ENCODE results near the gene RMND5A.

The RMND5A gene

GRCh38 chr2:86788881-86789686 is 69.0 kb downstream of the RMND5A start:
- Mint-ChIP-seq H3K9me3 (no peaks in the 10 kb centered on the region), H3K27ac (peak overlapping the region; percentile 98), H3K27me3 (peaks cover 8% of the 10 kb centered on the region), H3K36me3 (ENCODE audit: low read depth) (peaks cover 44% of the 10 kb centered on the region), H3K4me3 (peak overlapping the region; percentile 93), H3K4me1 (peaks cover 79% of the 10 kb centered on the region)
- ATAC-seq: no peak
- peak; percentile 64 for DNase-seq

- Mint-ChIP-seq H3K4me3 (peak overlapping the region; percentile 93), H3K4me1 (peaks cover 79% of the 10 kb centered on the region), H3K27me3 (peaks cover 8% of the 10 kb centered on the region), H3K9me3 (no peaks in the 10 kb centered on the region), H3K27ac (peak overlapping the region; percentile 93), H3K36me3 (ENCODE audit: low read depth) (peaks cover 38% of the 10 kb centered on the region)
- ATAC-seq: no peak
- no peak for DNase-seq
Measured at GRCh38 chr2:86789687-86790133, 69.6 kb downstream of the RMND5A start.

GRCh38 chr2:86790134-86790675 is 70.1 kb downstream of the RMND5A start:
- peak overlapping the region; percentile 93 for H3K4me3 Mint-ChIP-seq
- H3K27ac Mint-ChIP-seq: peak overlapping the region; percentile 93
- DNase-seq (peak; percentile 32), ATAC-seq (no peak)
- peaks cover 79% of the 10 kb centered on the region for H3K4me1 Mint-ChIP-seq
- peaks cover 8% of the 10 kb centered on the region for H3K27me3 Mint-ChIP-seq
- peaks cover 39% of the 10 kb centered on the region for H3K36me3 Mint-ChIP-seq (ENCODE audit: low read depth)
- peaks cover 3% of the 10 kb centered on the region for H3K9me3 Mint-ChIP-seq

GRCh38 chr2:86790676-86791572 is 70.8 kb downstream of the RMND5A start, which contains the start of gene CD8A:
Gene CD8A, minus strand, starts transcription at chr2:86790913. Its CDS starts 88 bp downstream, at chr2:86790825.
- Mint-ChIP-seq H3K27ac (peak within 1 kb of the TSS; percentile 99), H3K9me3 (peaks cover 10% of the 10 kb centered on the region), H3K4me3 (peak within 1 kb of the TSS; percentile 93), H3K4me1 (peaks cover 75% of the 10 kb centered on the region), H3K36me3 (ENCODE audit: low read depth) (peaks cover 43% of the 10 kb centered on the region), H3K27me3 (peaks cover 8% of the 10 kb centered on the region)
- ATAC-seq (peak; percentile 37), DNase-seq (peak; percentile 80)

- Mint-ChIP-seq H3K27ac (peak overlapping the region; percentile 99), H3K9me3 (peaks cover 17% of the 10 kb centered on the region), H3K4me3 (peak overlapping the region; percentile 93), H3K4me1 (peaks cover 68% of the 10 kb centered on the region), H3K36me3 (ENCODE audit: low read depth) (peaks cover 45% of the 10 kb centered on the region), H3K27me3 (peaks cover 8% of the 10 kb centered on the region)
- peak; percentile 44 for DNase-seq
- ATAC-seq: no peak
Measured at GRCh38 chr2:86791573-86791972, 71.5 kb downstream of the RMND5A start.

GRCh38 chr2:86793752-86794151 is 73.7 kb downstream of the RMND5A start:
- peaks cover 49% of the 10 kb centered on the region for H3K4me1 Mint-ChIP-seq
- H3K9me3 Mint-ChIP-seq: peaks cover 25% of the 10 kb centered on the region
- H3K36me3 Mint-ChIP-seq (ENCODE audit: low read depth): peaks cover 40% of the 10 kb centered on the region
- peak overlapping the region; percentile 85 for H3K27ac Mint-ChIP-seq
- ATAC-seq: peak; percentile 14
- peak overlapping the region; percentile 5 for H3K4me3 Mint-ChIP-seq
- peaks cover 5% of the 10 kb centered on the region for H3K27me3 Mint-ChIP-seq
- DNase-seq: peak; percentile 34

- H3K4me1 Mint-ChIP-seq: peaks cover 46% of the 10 kb centered on the region
- H3K36me3 Mint-ChIP-seq (ENCODE audit: low read depth): peaks cover 35% of the 10 kb centered on the region
- peak overlapping the region; percentile 17 for H3K27ac Mint-ChIP-seq
- peaks cover 25% of the 10 kb centered on the region for H3K9me3 Mint-ChIP-seq
- peak overlapping the region; percentile 44 for H3K4me3 Mint-ChIP-seq
- no peak for DNase-seq
- peak; percentile 44 for ATAC-seq
- H3K27me3 Mint-ChIP-seq: peaks cover 5% of the 10 kb centered on the region
Measured at GRCh38 chr2:86794861-86795260, 74.8 kb downstream of the RMND5A start.

GRCh38 chr2:86800856-86801567 is 80.9 kb downstream of the RMND5A start:
- Mint-ChIP-seq H3K27me3 (no peaks in the 10 kb centered on the region), H3K4me1 (peaks cover 17% of the 10 kb centered on the region), H3K9me3 (peaks cover 14% of the 10 kb centered on the region), H3K4me3 (no peak overlapping the region), H3K36me3 (ENCODE audit: low read depth) (peaks cover 19% of the 10 kb centered on the region), H3K27ac (no peak overlapping the region)
- ATAC-seq (no peak), DNase-seq (no peak)

GRCh38 chr2:86806059-86806857 is 86.2 kb downstream of the RMND5A start:
- H3K27ac Mint-ChIP-seq: peak overlapping the region; percentile 94
- ATAC-seq: peak; percentile 50
- peak overlapping the region; percentile 87 for H3K4me3 Mint-ChIP-seq
- no peaks in the 10 kb centered on the region for H3K9me3 Mint-ChIP-seq
- H3K36me3 Mint-ChIP-seq (ENCODE audit: low read depth): peaks cover 4% of the 10 kb centered on the region
- H3K27me3 Mint-ChIP-seq: peaks cover 6% of the 10 kb centered on the region
- H3K4me1 Mint-ChIP-seq: peaks cover 44% of the 10 kb centered on the region
- peak; percentile 64 for DNase-seq

GRCh38 chr2:86807133-86807467 is 87.0 kb downstream of the RMND5A start:
- DNase-seq: no peak
- no peak for ATAC-seq
- H3K4me3 Mint-ChIP-seq: peak overlapping the region; percentile 87
- H3K27me3 Mint-ChIP-seq: peaks cover 6% of the 10 kb centered on the region
- H3K9me3 Mint-ChIP-seq: no peaks in the 10 kb centered on the region
- peak overlapping the region; percentile 94 for H3K27ac Mint-ChIP-seq
- H3K36me3 Mint-ChIP-seq (ENCODE audit: low read depth): peaks cover 12% of the 10 kb centered on the region
- H3K4me1 Mint-ChIP-seq: peaks cover 53% of the 10 kb centered on the region

GRCh38 chr2:86807468-86808275 is 87.6 kb downstream of the RMND5A start:
- DNase-seq (peak; percentile 84), ATAC-seq (peak; percentile 60)
- Mint-ChIP-seq H3K9me3 (no peaks in the 10 kb centered on the region), H3K27ac (peak overlapping the region; percentile 94), H3K36me3 (ENCODE audit: low read depth) (peaks cover 16% of the 10 kb centered on the region), H3K4me3 (peak overlapping the region; percentile 87), H3K27me3 (peaks cover 6% of the 10 kb centered on the region), H3K4me1 (peaks cover 58% of the 10 kb centered on the region)

GRCh38 chr2:86808315-86809161 is 88.4 kb downstream of the RMND5A start:
- Mint-ChIP-seq H3K4me1 (peaks cover 67% of the 10 kb centered on the region), H3K36me3 (ENCODE audit: low read depth) (peaks cover 19% of the 10 kb centered on the region), H3K27me3 (peaks cover 6% of the 10 kb centered on the region), H3K4me3 (peak overlapping the region; percentile 87), H3K27ac (peak overlapping the region; percentile 94), H3K9me3 (no peaks in the 10 kb centered on the region)
- ATAC-seq: peak; percentile 80
- peak; percentile 96 for DNase-seq
